Measurements from ENCODE around the gene CTAG1A.
"Not testable (repeated sequence)": the region's sequence is repeated elsewhere in the genome, so short reads cannot be mapped to it uniquely, and the experiment has no call there.

The CTAG1A gene

DNA sequence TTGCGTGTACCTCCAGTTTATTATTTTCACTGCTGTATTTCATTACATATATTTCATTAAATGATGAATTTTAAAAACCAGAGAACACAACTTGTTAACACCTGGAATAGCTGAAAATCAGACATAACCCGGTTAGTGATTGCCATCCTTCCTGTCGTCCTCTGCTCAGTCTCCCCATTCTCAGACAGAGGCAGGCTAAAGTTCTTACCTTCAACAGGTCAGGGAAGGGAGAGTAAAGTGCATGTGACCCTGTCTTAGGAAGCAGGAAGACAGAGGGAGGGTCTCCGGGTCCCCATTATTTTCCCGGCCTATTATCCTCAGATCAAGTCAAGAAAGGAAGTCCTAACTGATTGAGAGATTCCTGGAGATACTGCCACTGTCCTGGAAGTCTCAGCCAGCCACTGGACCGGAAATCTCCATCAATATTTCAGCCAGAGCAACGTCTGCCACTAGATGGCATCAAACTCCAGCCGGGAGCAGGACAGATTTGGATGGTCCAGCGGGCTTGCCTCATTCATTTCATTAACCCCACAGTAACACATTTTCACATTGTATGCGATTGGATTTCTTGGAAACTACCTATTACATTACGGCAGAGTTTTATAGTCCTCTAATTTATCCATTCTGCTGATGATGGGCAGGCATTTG is 36.0 kb downstream of the CTAG1A start:
- DNase-seq = not testable (repeated sequence)

DNA sequence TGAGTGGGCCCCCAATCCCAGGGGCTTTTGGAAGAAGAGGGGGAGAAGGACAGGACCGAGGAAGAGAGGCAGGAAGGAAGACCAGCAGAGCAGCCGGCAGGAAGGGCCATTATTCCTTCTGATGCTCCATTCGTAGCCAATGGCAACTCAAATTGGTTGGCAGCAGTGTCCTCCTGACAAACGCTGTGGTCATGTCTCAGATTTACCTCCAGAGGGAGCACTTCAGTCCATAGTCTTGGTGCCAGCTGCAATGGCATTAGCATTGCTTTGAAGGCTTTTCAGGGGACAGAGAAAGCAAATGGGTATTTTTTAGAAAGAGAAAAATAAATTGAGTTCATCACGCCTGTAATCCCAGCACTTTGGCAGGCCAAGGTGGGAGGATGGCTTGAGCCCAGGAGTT is 44.0 kb downstream of the CTAG1A start:
- DNase-seq = not testable (repeated sequence)

DNA sequence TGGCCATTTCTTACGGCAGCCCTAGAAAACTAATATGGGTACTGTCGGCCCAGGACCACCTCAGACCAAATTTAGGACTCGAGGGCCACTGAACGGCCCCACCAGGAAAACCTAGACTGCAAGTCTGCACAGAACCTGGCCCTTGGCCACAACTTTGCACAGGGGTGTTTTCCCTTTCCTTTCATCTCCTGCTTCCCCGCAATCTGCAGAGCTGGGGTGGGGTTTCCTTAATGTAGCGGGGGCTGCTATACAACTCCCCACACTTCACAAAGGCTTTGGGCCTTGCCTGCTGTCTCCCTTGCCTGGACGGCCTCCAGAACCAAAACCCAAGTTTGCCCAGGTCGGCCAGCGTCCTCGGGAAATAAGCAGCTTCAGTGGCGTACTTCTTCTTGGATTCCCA is 46.0 kb downstream of the CTAG1A start:
- DNase-seq = not testable (repeated sequence)

DNA sequence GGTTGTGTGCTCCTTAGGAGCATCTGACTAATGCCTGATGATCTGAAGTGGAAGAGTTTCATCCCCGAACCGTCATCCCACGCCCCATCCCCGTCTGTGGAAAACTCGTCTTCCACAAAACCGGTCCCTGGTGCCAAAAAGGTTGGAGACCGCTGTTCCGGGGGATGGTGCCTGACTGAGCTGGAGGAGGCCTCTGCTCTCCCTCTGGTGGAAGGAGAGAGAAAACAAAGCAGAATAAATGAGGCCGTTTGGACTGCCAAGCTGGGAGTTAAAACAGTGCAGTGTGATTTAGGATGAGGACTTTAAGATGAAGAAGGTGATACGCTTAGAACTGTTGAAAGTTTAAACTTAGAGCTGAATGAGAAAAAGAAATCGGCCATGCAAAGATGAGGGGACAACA is 48.7 kb downstream of the CTAG1A start:
- not testable (repeated sequence) for DNase-seq
